GM12878 (cell line): ENCODE data around the gene THSD4. TPM values are rescaled to one million over a fixed set of nuclear protein-coding genes. Genes with fewer than 3 reads are reported as not detected.

ENCODE experiments used
- ATAC-seq: fragments of 200-7000 bp; cut with Tn5 transposase; 3 replicates; pipeline ENCODE4 v1.9.1; 2020; ENCODE audit warnings: mild to moderate bottlenecking, moderate library complexity
- BruUV-seq: library from RNA; stranded (reverse); fragments of 400-500 nt; replicated peaks from 2 replicates; lab custom pipeline; 2021; lab: Mats Ljungman, UMichigan
- CTCF ChIA-PET: fragments of 300-600 bp; sonication (Branson Sonifier 250); formaldehyde crosslinking; extraction: SDS; loops from one replicate; lab custom pipeline; 2021; ENCODE audit warnings: inconsistent platforms; lab: Yijun Ruan, JAX
- POLR2A ChIA-PET: fragments of 350-600 bp; formaldehyde crosslinking; extraction: SDS; loops from one replicate; lab custom pipeline; 2021; ENCODE audit warnings: inconsistent platforms; lab: Charles Lee
- RAD21 ChIA-PET: fragments of 300-600 bp; sonication (Branson Sonifier 250); formaldehyde crosslinking; loops from one replicate; lab custom pipeline; 2023; ENCODE audit warnings: antibody characterized with exemption; ENCODE audit not compliant: unreplicated experiment; lab: Charles Lee
- SMC1A ChIA-PET: fragments of 300-600 bp; sonication (Branson Sonifier 250); formaldehyde crosslinking; loops from one replicate; lab custom pipeline; 2023; ENCODE audit not compliant: unreplicated experiment, uncharacterized antibody; lab: Charles Lee
- DNase-seq: peaks from one replicate; pipeline ENCODE4 v3.0.0-alpha.2; 2011; ENCODE audit warnings: low read depth, low spot score
- FAIRE-seq: peaks from 3 replicates; lab custom pipeline; 2011; peaks lifted over from hg19 to GRCh38; lab: Jason Lieb, UNC
- H2AFZ ChIP-seq: 2 replicates; pipeline ENCODE4 v1.6.0; 2011; ENCODE audit warnings: low read depth, low read length, control low read depth; ENCODE audit not compliant: control insufficient read depth
- H3K27ac ChIP-seq: 2 replicates; pipeline ENCODE4 v1.5.1; 2011; ENCODE audit warnings: control low read depth; ENCODE audit not compliant: control insufficient read depth, insufficient read depth
- H3K27me3 ChIP-seq, 2 experiments: replicated peaks in 1 of 2; 2 replicates each; pipeline versions ENCODE4 v1.6.0 to v1.6.1; 2011; ENCODE audit warnings: low read length in 1 of 2; ENCODE audit not compliant: control insufficient read depth in 2 of 2, insufficient read depth in 2 of 2
- H3K36me3 ChIP-seq, 2 experiments: 2 replicates each; pipeline ENCODE4 v1.5.1; 2011; ENCODE audit warnings: low read length in 1 of 2; ENCODE audit not compliant: control insufficient read depth in 2 of 2, insufficient read depth in 2 of 2
- H3K4me1 ChIP-seq: 2 replicates; pipeline ENCODE4 v1.6.1; 2011; ENCODE audit warnings: mild to moderate bottlenecking, low read length, moderate library complexity, mixed read lengths; ENCODE audit not compliant: control insufficient read depth, insufficient read depth
- H3K4me2 ChIP-seq: 2 replicates; pipeline ENCODE4 v1.6.0; 2011; ENCODE audit warnings: control low read depth; ENCODE audit not compliant: control insufficient read depth, insufficient read depth
- H3K4me3 ChIP-seq: fragments of 200-600 bp; sonication (generic); 2 replicates; pipeline ENCODE4 v1.5.1; 2016
- H3K79me2 ChIP-seq: 2 replicates; pipeline ENCODE4 v1.6.0; 2011; ENCODE audit warnings: low read length; ENCODE audit not compliant: control insufficient read depth, insufficient read depth
- H3K9ac ChIP-seq: 2 replicates; pipeline ENCODE4 v1.8.0; 2011; ENCODE audit warnings: low read length, control low read depth, mixed read lengths; ENCODE audit not compliant: control insufficient read depth, insufficient read depth
- H3K9me3 ChIP-seq: replicated peaks from 3 replicates; pipeline ENCODE4 v1.5.1; 2011; ENCODE audit warnings: mild to moderate bottlenecking, low read length; ENCODE audit not compliant: control insufficient read depth, insufficient read depth
- H4K20me1 ChIP-seq: 2 replicates; pipeline ENCODE4 v1.6.0; 2011; ENCODE audit not compliant: control insufficient read depth, insufficient read depth
- ATF7 ChIP-seq: fragments of 450-650 bp; IDR thresholded peaks from 2 replicates; pipeline ENCODE4 v1.6.1; 2016; ENCODE audit warnings: low read depth, mild to moderate bottlenecking
- BRCA1 ChIP-seq: IDR thresholded peaks from 2 replicates; pipeline ENCODE4 v1.6.1; 2011; ENCODE audit warnings: low read depth, low read length, improper control_type of control experiment
- CHD1 ChIP-seq: IDR thresholded peaks from 2 replicates; pipeline ENCODE4 v1.6.1; 2012; ENCODE audit warnings: low read depth, low read length, improper control_type of control experiment
- CREM ChIP-seq: IDR thresholded peaks from 2 replicates; pipeline ENCODE4 v1.6.1; 2014; ENCODE audit warnings: antibody characterized with exemption, low read depth
- ELK1 ChIP-seq: IDR thresholded peaks from 2 replicates; pipeline ENCODE4 v1.6.1; 2012; ENCODE audit warnings: low read depth, low read length, improper control_type of control experiment
- JUNB ChIP-seq: IDR thresholded peaks from 2 replicates; pipeline ENCODE4 v1.6.1; 2016; ENCODE audit warnings: antibody characterized with exemption, mild to moderate bottlenecking
- MAX ChIP-seq: IDR thresholded peaks from 2 replicates; pipeline ENCODE4 v1.6.1; 2012; ENCODE audit warnings: low read depth, low read length, improper control_type of control experiment
- MTA3 ChIP-seq: IDR thresholded peaks from 2 replicates; pipeline ENCODE4 v1.6.1; 2012; ENCODE audit warnings: low read length, inconsistent platforms, borderline replicate concordance
- NFIC ChIP-seq: IDR thresholded peaks from 2 replicates; pipeline ENCODE4 v1.6.1; 2012; ENCODE audit warnings: low read depth, mild to moderate bottlenecking, inconsistent platforms, low read length, moderate library complexity
- NFXL1 ChIP-seq: fragments of 450-650 bp; IDR thresholded peaks from 2 replicates; pipeline ENCODE4 v1.6.1; 2017; ENCODE audit warnings: antibody characterized with exemption, mild to moderate bottlenecking, borderline replicate concordance
- NR2C1 ChIP-seq: fragments of 450-650 bp; IDR thresholded peaks from 2 replicates; pipeline ENCODE4 v1.6.1; 2017; ENCODE audit warnings: antibody characterized with exemption, mild to moderate bottlenecking, moderate library complexity
- PAX5 ChIP-seq: IDR thresholded peaks from 2 replicates; pipeline ENCODE4 v1.6.1; 2011; ENCODE audit warnings: low read depth, low read length, borderline replicate concordance
- RAD51 ChIP-seq: fragments of 450-650 bp; IDR thresholded peaks from 2 replicates; pipeline ENCODE4 v1.6.1; 2016; ENCODE audit warnings: moderate library complexity, mild to moderate bottlenecking, inconsistent platforms
- RUNX3 ChIP-seq: IDR thresholded peaks from 2 replicates; pipeline ENCODE4 v1.6.1; 2012; ENCODE audit warnings: low read length, inconsistent platforms
- SP1 ChIP-seq: IDR thresholded peaks from one replicate; pipeline ENCODE4 v1.6.1; 2011; ENCODE audit warnings: low read depth, low read length
- STAT1 ChIP-seq: fragments of 450-650 bp; conservative IDR thresholded peaks from 2 replicates; pipeline ENCODE4 v1.6.1; 2014; ENCODE audit warnings: antibody characterized with exemption, mild to moderate bottlenecking
- TCF7 ChIP-seq: IDR thresholded peaks from 2 replicates; pipeline ENCODE4 v1.6.1; 2014; ENCODE audit warnings: antibody characterized with exemption, borderline replicate concordance
- WGBS: methylation state at CpG from one replicate; pipeline ENCODE4 v1.1.6; 2016; ENCODE audit warnings: low lambda C conversion rate; ENCODE audit not compliant: insufficient replicate concordance, insufficient coverage; ENCODE audit errors: missing lambda C conversion rate; 5-methylcytosine and 5-hydroxymethylcytosine counted together
- in situ Hi-C: fragments of 300-500 bp; cut with MboI; formaldehyde crosslinking; loops from 9 replicates; pipeline ENCODE4 v1.14.3; 2018; ENCODE audit warnings: mixed read lengths
- intact Hi-C: fragments of 100-400 bp; cut with micrococcal nuclease; formaldehyde crosslinking; loops from one replicate; pipeline ENCODE4 v1.14.2; 2022; ENCODE audit not compliant: unreplicated experiment
- polyA plus RNA-seq, 11 experiments: library from polyadenylated mRNA; depleted of rRNA in 4 of 11; unstranded in 6 of 11; stranded (reverse) in 5 of 11; fragments of >200 nt; fragmentation: Nextera tagmentation in 4 of 11; fragmentation: Illumina TruSeq in 1 of 11; extraction: Ambion mirVana in 4 of 11; extraction: Trizol in 1 of 11; gene quantifications; 1 replicate in 1 of 11; 2 replicates in 10 of 11; pipeline versions ENCODE4 v1.2.1 to v1.2.3, GENCODE V29; 2011 to 2016; ENCODE audit warnings: inconsistent platforms in 2 of 11, missing spikeins in 2 of 11, low read depth in 1 of 11
- total RNA-seq, 4 experiments: library from RNA; depleted of rRNA in 3 of 4; stranded (reverse); fragments of >200 nt in 3 of 4; fragmentation: Illumina TruSeq in 1 of 4; extraction: Trizol in 1 of 4; gene quantifications; 2 replicates each; pipeline versions ENCODE4 v1.2.1 to v1.2.3, GENCODE V29; 2013 to 2021

Gene THSD4
- total and polyA plus RNA-seq, 10 of the 15 experiments (the other 5 are each of a cell fraction or from before 2014, with no cell fraction given) = 0.04 to 0.13 (median 0.05) TPM; not detected in 7

GRCh38 chr15:71374607-71375352, 259.5 kb downstream of the THSD4 start:
- TF ChIP-seq SP1 (no peak), RAD51 (no peak), RUNX3 (no peak), MTA3 (no peak), PAX5 (no peak), CREM (no peak), CHD1 (no peak), JUNB (no peak), NFIC (no peak), BRCA1 (no peak), ATF7 (no peak), NFXL1 (no peak), NR2C1 (no peak), ELK1 (no peak), TCF7 (no peak), STAT1 (no peak), MAX (no peak)
- TF ChIP-seq, all 136 proteins: peak for 0
- BruUV-seq = no TSS peak
- no peaks in the 10 kb centered on the region for H4K20me1 ChIP-seq
- ChIA-PET POLR2A (no interaction called here), RAD21 (no interaction called here), CTCF (no interaction called here), SMC1A (no interaction called here)
- WGBS = 20% methylated on average over 6 of the region's 6 CpGs
- H3K4me1 ChIP-seq = no peaks in the 10 kb centered on the region
- H3K9me3 ChIP-seq = no peaks in the 10 kb centered on the region
- FAIRE-seq (no peak), ATAC-seq (no peak), DNase-seq (no peak)
- no peak overlapping the region for H3K27ac ChIP-seq
- in situ Hi-C loops (no loop called here), intact Hi-C loops (no loop called here)
- no peaks in the 10 kb centered on the region for H3K36me3 ChIP-seq
- H3K4me3 ChIP-seq = no peak overlapping the region
- no peaks in the 10 kb centered on the region; a peak in 1 of 4 replicates for H3K27me3 ChIP-seq
- no peak overlapping the region for H3K4me2 ChIP-seq
- H3K9ac ChIP-seq = no peak overlapping the region
- no peaks in the 10 kb centered on the region for H3K79me2 ChIP-seq
- no peak overlapping the region for H2AFZ ChIP-seq
